ENCODE measurements around the gene UGT1A8. TPM values are rescaled to one million over a fixed set of nuclear protein-coding genes. Genes with fewer than 3 reads are reported as not detected.

UGT1A8 gene
- polyA plus RNA-seq, 2 of the 4 experiments (the other 2 are of a cell fraction): 0.22 TPM; not detected in 1

GRCh38 chr2:233772153-233772552 is 154.7 kb downstream of the UGT1A8 start:
- no peak overlapping the region for H3K4me2 ChIP-seq
- CTCF ChIA-PET: no interaction called here
- H3K27ac ChIP-seq: peak overlapping the region in 1 of 2 experiments; percentile 36; a peak in 1 of 6 replicates
- POLR2A ChIA-PET: no interaction called here
- DNase-seq (ENCODE audit: low read depth in 1 of 2, low spot score in 1 of 2): no peak
- TF ChIP-seq RCOR1 (IDR thresholded peaks at IDR 0.05; ENCODE audit: low read depth, low read length) (no peak), FOSB (CRISPR knock-in tag; IDR thresholded peaks at IDR 0.05) (no peak), KDM5A (IDR thresholded peaks at IDR 0.05) (no peak), HEYL (CRISPR knock-in tag; IDR thresholded peaks at IDR 0.05) (no peak), BHLHE40 (IDR thresholded peaks at IDR 0.05; ENCODE audit: low read depth, low read length) (no peak), BCL3 (IDR thresholded peaks at IDR 0.05) (no peak), RARB (CRISPR knock-in tag; IDR thresholded peaks at IDR 0.05) (no peak), ZSCAN20 (CRISPR knock-in tag; IDR thresholded peaks at IDR 0.05) (no peak), ZNF302 (CRISPR knock-in tag; IDR thresholded peaks at IDR 0.05) (no peak), CTCF (IDR thresholded peaks at IDR 0.05) (no peak)
- H3K4me3 ChIP-seq: no peak overlapping the region
- 95% methylated on average over 16 of the region's 16 CpGs for whole genome bisulfite sequencing (ENCODE audit: missing lambda C conversion rate)
- ATAC-seq: no peak
- peaks cover 22% of the 10 kb centered on the region for H3K9me3 ChIP-seq
- FAIRE-seq: no peak
- no peaks in the 10 kb centered on the region; the same call in 2 of the 3 replicates for H3K4me1 ChIP-seq

GRCh38 chr2:233772583-233772982 is 155.2 kb downstream of the UGT1A8 start:
- DNase-seq (ENCODE audit: low read depth in 1 of 2, low spot score in 1 of 2) (no peak), ATAC-seq (no peak), FAIRE-seq (no peak)
- WGBS (ENCODE audit: missing lambda C conversion rate): 73% methylated on average over 5 of the region's 5 CpGs
- Histone ChIP-seq H3K4me1 (no peaks in the 10 kb centered on the region), H3K4me2 (no peak overlapping the region), H3K9me3 (peaks cover 23% of the 10 kb centered on the region), H3K4me3 (no peak overlapping the region), H3K27ac (0 out of 6 replicates have a peak overlapping the region, but pooled peaks of 1 of the 2 experiments have one; percentile 9)
- POLR2A ChIA-PET: no interaction called here
- CTCF ChIA-PET: no interaction called here
- TF ChIP-seq BHLHE40 (IDR thresholded peaks at IDR 0.05; ENCODE audit: low read depth, low read length) (no peak), NPAS2 (CRISPR knock-in tag; IDR thresholded peaks at IDR 0.05; ENCODE audit: borderline replicate concordance) (no peak)

GRCh38 chr2:233773854-233774253 is 156.4 kb downstream of the UGT1A8 start:
- 97% methylated on average over 5 of the region's 5 CpGs for WGBS (ENCODE audit: missing lambda C conversion rate)
- Histone ChIP-seq H3K4me1 (no peaks in the 10 kb centered on the region), H3K27ac (peak overlapping the region in 1 of 2 experiments; percentile 27; a peak in 1 of 6 replicates), H3K9me3 (peaks cover 23% of the 10 kb centered on the region), H3K4me3 (no peak overlapping the region), H3K4me2 (no peak overlapping the region)
- DNase-seq (ENCODE audit: low read depth in 1 of 2, low spot score in 1 of 2) (no peak), ATAC-seq (no peak), FAIRE-seq (no peak)
- ChIA-PET POLR2A (no interaction called here), CTCF (interaction anchor here (1.8 kb wide), 1 partner anchor 59 kb away, joined by 5 read pairs; no protein-coding TSS in a partner anchor)
- TF ChIP-seq SMC3 (IDR thresholded peaks at IDR 0.05) (no peak), FOSB (CRISPR knock-in tag; IDR thresholded peaks at IDR 0.05) (no peak), RCOR1 (IDR thresholded peaks at IDR 0.05; ENCODE audit: low read depth, low read length) (no peak), FOXS1 (CRISPR knock-in tag; IDR thresholded peaks at IDR 0.05) (no peak), TFCP2L1 (CRISPR knock-in tag; IDR thresholded peaks at IDR 0.05) (no peak), CHD4 (IDR thresholded peaks at IDR 0.05; ENCODE audit: borderline replicate concordance) (no peak), KDM1A (IDR thresholded peaks at IDR 0.05; ENCODE audit: low read depth) (no peak), REST (IDR thresholded peaks at IDR 0.05) (no peak), RARB (CRISPR knock-in tag; IDR thresholded peaks at IDR 0.05) (no peak), EP300 (IDR thresholded peaks at IDR 0.05) (no peak), SREBF2 (IDR thresholded peaks at IDR 0.05) (no peak), GATA3 (IDR thresholded peaks at IDR 0.05; ENCODE audit: borderline replicate concordance) (no peak), USF2 (IDR thresholded peaks at IDR 0.05) (no peak), RAD21 (conservative IDR thresholded peaks at IDR 0.05 in 1 of 2, IDR thresholded peaks at IDR 0.05 in 1 of 2) (no peak), ATOH8 (CRISPR knock-in tag; IDR thresholded peaks at IDR 0.05; ENCODE audit: low read depth) (no peak), ZC3H11A (IDR thresholded peaks at IDR 0.05) (no peak), HES2 (IDR thresholded peaks at IDR 0.05) (no peak), HOXA7 (CRISPR knock-in tag; IDR thresholded peaks at IDR 0.05) (no peak)

Data from A549 (cell line).